ENCODE data around the gene RANBP9. TPM values are rescaled to one million over a fixed set of nuclear protein-coding genes. Genes with fewer than 3 reads are reported as not detected.

Gene RANBP9
- total and polyA plus RNA-seq, 2 of the 13 experiments (the other 11 are each of a cell fraction or from before 2014, with no cell fraction given): 26.6 to 30.6 TPM

- TF ChIP-seq NFAT5 (CRISPR knock-in tag; IDR thresholded peaks at IDR 0.05): no peak
- no peak for TF ChIP-seq HBP1 (CRISPR knock-in tag; IDR thresholded peaks at IDR 0.05; ENCODE audit: low read depth)
- no peak for TF ChIP-seq RNF219 (CRISPR knock-in tag; IDR thresholded peaks at IDR 0.05)
- TF ChIP-seq PRDM15 (CRISPR knock-in tag; IDR thresholded peaks at IDR 0.05): peak; percentile 98
- no peak for TF ChIP-seq XRCC5 (optimal IDR thresholded peaks at IDR 0.05; ENCODE audit: low read length)
- TF ChIP-seq KLF12 (CRISPR knock-in tag; IDR thresholded peaks at IDR 0.05; ENCODE audit: borderline replicate concordance): 0 out of 2 replicates have a peak, but pooled peaks have one; percentile 12
- peak; percentile 7; the same call in 1 of the 2 replicates for TF ChIP-seq MYPOP (CRISPR knock-in tag; IDR thresholded peaks at IDR 0.05)
- TF ChIP-seq ZNF580 (CRISPR knock-in tag; IDR thresholded peaks at IDR 0.05; ENCODE audit: borderline replicate concordance, low read depth): peak; percentile 31; the same call in 1 of the 2 replicates
- no peak for TF ChIP-seq GABPA (IDR thresholded peaks at IDR 0.05; ENCODE audit: low read depth, low read length)
- peak; percentile 27; the same call in 1 of the 2 replicates for TF ChIP-seq GABPA (CRISPR knock-in tag; IDR thresholded peaks at IDR 0.05; ENCODE audit: low read depth)
- TF ChIP-seq MAF1 (CRISPR knock-in tag; IDR thresholded peaks at IDR 0.05; ENCODE audit: borderline replicate concordance): no peak
- TF ChIP-seq ZMYM4 (CRISPR knock-in tag; IDR thresholded peaks at IDR 0.05): peak; percentile 61; the same call in 1 of the 2 replicates
- TF ChIP-seq ZFX (CRISPR knock-in tag; IDR thresholded peaks at IDR 0.05; ENCODE audit: low read depth): 0 out of 2 replicates have a peak, but pooled peaks have one; percentile 23
Observed at GRCh38 chr6:13678255-13678983, 33.2 kb downstream of the RANBP9 start (continued).
